Measurements from ENCODE around the gene TCF21.

- TF ChIP-seq CTCF (conservative IDR thresholded peaks at IDR 0.05) (no peak), EZH2 (IDR thresholded peaks at IDR 0.05; ENCODE audit: low read depth) (no peak)
Observed at GRCh38 chr6:133873538-133873937, 15.4 kb upstream of the TCF21 start.
